Thoracic aorta (tissue), 2 donors: Measurements from ENCODE around the gene AKAP17A. TPM values are rescaled to one million over a fixed set of nuclear protein-coding genes. Genes with fewer than 3 reads are reported as not detected.

Source experiments
- ATAC-seq: fragments of 150-250 bp; one replicate; pipeline ENCODE4 v1.8.0; 2017; ENCODE audit warnings: low read depth; ENCODE audit not compliant: insufficient number of reproducible peaks, low FRiP score
- DNase-seq: peaks from one replicate; pipeline ENCODE4 v3.0.0-alpha.2; 2020; ENCODE audit warnings: low spot score
- H3K27ac ChIP-seq, 2 donors: fragments of 200-600 bp; sonication (generic); 1 replicate in 1 of 2; 2 replicates in 1 of 2; pipeline ENCODE4 v1.5.1; 2016; ENCODE audit warnings: mild to moderate bottlenecking in 2 of 2, moderate library complexity in 2 of 2
- H3K27me3 ChIP-seq: fragments of 200-600 bp; sonication (generic); replicated peaks from 2 replicates; pipeline ENCODE4 v1.6.0; 2016; ENCODE audit warnings: mild to moderate bottlenecking; ENCODE audit not compliant: insufficient read depth
- H3K36me3 ChIP-seq: fragments of 200-600 bp; sonication (generic); one replicate; pipeline ENCODE4 v1.5.1; 2016
- H3K4me1 ChIP-seq, 2 donors: fragments of 200-600 bp; sonication (generic); 1 replicate in 1 of 2; 2 replicates in 1 of 2; pipeline versions ENCODE4 v1.5.1 to v1.6.0; 2016; ENCODE audit warnings: low read depth in 2 of 2, mild to moderate bottlenecking in 1 of 2; ENCODE audit not compliant: control insufficient read depth in 1 of 2
- H3K4me3 ChIP-seq: fragments of 200-600 bp; sonication (generic); 2 replicates; pipeline ENCODE4 v1.5.1; 2016; ENCODE audit warnings: mild to moderate bottlenecking
- H3K9me3 ChIP-seq: fragments of 200-600 bp; sonication (generic); 2 replicates; pipeline ENCODE4 v1.5.1; 2016
- CTCF ChIP-seq: fragments of 200-600 bp; sonication (generic); IDR thresholded peaks from one replicate; pipeline ENCODE4 v1.5.1; 2019; ENCODE audit warnings: antibody characterized with exemption
- total RNA-seq, 2 donors: library from RNA; depleted of rRNA; stranded (reverse); fragments of >200 nt; gene quantifications; one replicate each; pipeline versions ENCODE4 v1.1.0 to v1.2.3, GENCODE V29; 2016

Gene AKAP17A
- total RNA-seq, 2 donors from 2014 or later = 53.3 to 71.5 TPM

DNA sequence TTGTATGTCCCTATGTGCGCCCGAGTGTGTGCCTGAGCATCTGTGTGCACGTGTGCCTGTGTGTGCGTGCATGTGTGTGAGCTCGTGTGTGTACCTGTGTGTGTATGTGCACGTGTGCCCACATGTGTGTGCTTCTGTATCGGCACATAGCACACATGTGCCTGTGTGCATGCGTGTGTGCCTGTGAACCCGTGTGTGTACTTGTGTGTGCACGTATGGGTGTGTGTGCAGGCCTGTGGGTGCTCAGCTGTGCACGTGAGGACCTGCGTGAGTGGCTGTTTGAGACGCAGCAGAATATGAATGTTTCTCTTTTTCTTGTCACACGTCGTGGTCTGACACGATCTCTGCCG lies 4.3 kb downstream of the AKAP17A start:
- no peaks in the 10 kb centered on the region for H3K27me3 ChIP-seq
- ATAC-seq (no peak), DNase-seq (no peak)
- H3K4me1 ChIP-seq = peaks cover 13 to 17% of the 10 kb centered on the region in 2 donors
- peaks cover 68% of the 10 kb centered on the region for H3K36me3 ChIP-seq
- H3K4me3 ChIP-seq = no peak overlapping the region
- TF ChIP-seq CTCF = no peak
- H3K9me3 ChIP-seq = no peaks in the 10 kb centered on the region
- no peak overlapping the region for H3K27ac ChIP-seq

DNA sequence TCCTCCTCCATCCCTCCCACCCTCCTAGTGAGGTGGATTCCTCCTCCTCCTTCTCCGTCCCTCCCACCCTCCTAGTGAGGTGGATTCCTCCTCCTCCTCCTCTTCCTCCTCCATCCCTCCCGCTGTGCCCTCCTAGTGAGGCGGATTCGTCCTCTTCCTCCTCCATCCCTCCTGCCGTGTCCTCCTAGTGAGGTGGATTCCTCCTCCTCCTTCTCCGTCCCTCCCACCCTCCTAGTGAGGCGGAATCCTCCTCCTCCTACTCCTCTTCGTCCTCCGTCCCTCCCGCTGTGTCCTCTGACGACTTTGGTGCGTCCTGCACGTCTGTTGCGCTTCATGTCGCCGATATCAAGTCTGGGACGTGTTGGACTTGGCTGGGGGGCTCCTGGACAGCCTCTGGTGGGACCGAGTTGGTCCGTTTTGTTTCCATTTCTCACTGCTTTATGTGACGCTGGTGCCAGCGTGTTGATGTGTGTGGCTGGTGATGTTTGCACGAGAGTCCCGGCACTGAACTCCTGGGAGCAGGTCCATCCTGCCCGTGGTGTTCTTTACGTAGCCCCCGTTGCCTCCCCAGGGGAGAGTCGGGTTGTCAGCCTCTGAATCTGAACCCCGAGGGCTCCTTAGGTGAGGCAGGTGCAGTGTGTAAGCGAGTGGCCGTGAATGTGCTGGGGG lies 5.4 kb downstream of the AKAP17A start:
- TF ChIP-seq CTCF = no peak
- ATAC-seq (no peak), DNase-seq (no peak)
- Histone ChIP-seq H3K27me3 (no peaks in the 10 kb centered on the region), H3K4me3 (no peak overlapping the region), H3K4me1 (peaks cover 13 to 17% of the 10 kb centered on the region in 2 donors), H3K36me3 (peaks cover 79% of the 10 kb centered on the region), H3K27ac (no peak overlapping the region), H3K9me3 (no peaks in the 10 kb centered on the region)

- DNase-seq = no peak
- H3K36me3 ChIP-seq = peaks cover 86% of the 10 kb centered on the region
- no peak overlapping the region for H3K27ac ChIP-seq
Observed at GRCh38 chrX:1597345-1598020, 6.1 kb downstream of the AKAP17A start.

GRCh38 chrX:1598021-1598875 lies 6.8 kb downstream of the AKAP17A start:
- no peak for ATAC-seq
- Histone ChIP-seq H3K36me3 (peaks cover 87% of the 10 kb centered on the region), H3K4me3 (no peak overlapping the region), H3K4me1 (peaks cover 2 to 5% of the 10 kb centered on the region in 2 donors), H3K27me3 (no peaks in the 10 kb centered on the region), H3K27ac (no peak overlapping the region), H3K9me3 (no peaks in the 10 kb centered on the region)
- TF ChIP-seq CTCF = no peak
- no peak for DNase-seq

More at GRCh38 chrX:1597345-1598020, 6.1 kb downstream of the AKAP17A start:
- no peak for ATAC-seq
- Histone ChIP-seq H3K27me3 (no peaks in the 10 kb centered on the region), H3K4me3 (no peak overlapping the region), H3K9me3 (no peaks in the 10 kb centered on the region), H3K4me1 (peaks cover 10 to 13% of the 10 kb centered on the region in 2 donors)
- no peak for TF ChIP-seq CTCF
